Measurements from ENCODE around the gene BRD4.

BRD4 gene

DNA sequence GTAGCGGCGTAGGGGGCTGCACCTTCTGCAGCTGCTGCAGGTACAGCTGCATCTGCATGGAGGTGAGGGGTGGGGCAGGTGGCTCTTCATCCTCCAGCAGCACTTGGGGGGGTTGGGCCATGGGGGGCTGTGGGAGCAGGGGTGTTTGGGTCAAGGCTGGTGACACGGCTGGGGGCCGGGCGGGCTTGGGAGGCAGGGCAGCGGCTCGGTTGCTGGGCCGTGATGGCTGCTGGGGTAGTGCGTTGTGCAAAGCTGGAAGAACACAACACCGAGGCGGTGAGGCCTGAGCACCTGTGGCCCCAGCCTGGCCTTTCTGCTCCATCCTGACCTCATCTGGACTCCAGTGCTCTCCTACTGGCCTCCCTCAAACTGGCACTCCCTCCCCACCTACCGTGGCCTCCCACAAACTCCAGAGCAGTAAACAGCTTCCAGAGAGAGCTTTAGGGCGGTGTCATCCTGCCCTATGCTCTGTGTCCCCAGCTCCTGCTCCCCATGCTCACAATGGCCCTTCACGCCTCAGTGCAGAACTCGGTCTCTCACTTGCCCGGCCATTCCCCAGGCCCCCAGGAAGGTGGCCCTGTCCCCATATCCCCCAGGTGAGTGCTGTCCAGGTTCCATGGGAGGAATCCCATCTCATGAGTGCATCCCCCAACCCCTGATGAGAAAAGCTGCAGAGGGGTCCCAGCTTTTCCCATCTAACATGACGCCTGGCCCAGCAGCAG is 88.9 kb downstream of the BRD4 start:
- FAIRE-seq (no peak), DNase-seq (ENCODE audit: insufficient read length, low spot score) (no peak)

GRCh38 chr19:15241259-15241910 is 91.0 kb downstream of the BRD4 start:
- FAIRE-seq = no peak
- no peak for DNase-seq (ENCODE audit: insufficient read length, low spot score)
- TF ChIP-seq POLR2A (IDR thresholded peaks at IDR 0.05; ENCODE audit: low read depth, low read length) = no peak

More for the DNA sequence above, 88.9 kb downstream of the BRD4 start:
- no peak for TF ChIP-seq POLR2A (IDR thresholded peaks at IDR 0.05; ENCODE audit: low read depth, low read length)

- no peak for FAIRE-seq
- TF ChIP-seq POLR2A (IDR thresholded peaks at IDR 0.05; ENCODE audit: low read depth, low read length) = no peak
- no peak for DNase-seq (ENCODE audit: insufficient read length, low spot score)
Measured at GRCh38 chr19:15240515-15240914, 91.8 kb downstream of the BRD4 start.

- TF ChIP-seq POLR2A (IDR thresholded peaks at IDR 0.05; ENCODE audit: low read depth, low read length) = no peak
- FAIRE-seq = no peak
- no peak for DNase-seq (ENCODE audit: insufficient read length, low spot score)
Measured at GRCh38 chr19:15239337-15239949, 92.9 kb downstream of the BRD4 start.

DNA sequence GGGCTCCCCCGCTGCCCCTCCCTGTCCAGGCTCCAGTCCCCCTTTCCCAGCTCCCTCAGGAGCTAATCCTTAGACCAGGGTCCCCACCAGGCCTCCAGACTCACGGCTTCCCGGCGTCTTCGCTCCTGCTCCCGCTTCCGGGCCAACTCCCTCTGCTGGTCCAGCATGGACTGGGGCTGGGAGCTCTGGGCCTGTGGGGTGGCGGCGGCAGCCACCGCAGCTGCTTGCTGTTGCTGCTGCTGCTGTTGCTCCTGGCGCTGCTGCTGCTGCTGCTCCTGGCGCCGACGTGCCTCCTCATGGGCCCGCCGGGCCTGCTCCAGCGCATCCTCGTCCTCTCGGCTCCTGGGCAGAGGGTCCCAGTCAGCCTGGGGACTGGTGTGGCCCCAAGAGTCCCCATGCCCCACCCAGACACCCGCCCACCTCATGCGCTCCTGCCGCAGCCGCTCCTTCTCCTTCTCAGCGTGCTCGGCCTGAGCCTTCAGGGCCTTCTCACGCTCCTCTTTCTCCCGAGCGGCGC is 93.6 kb downstream of the BRD4 start:
- TF ChIP-seq POLR2A (IDR thresholded peaks at IDR 0.05; ENCODE audit: low read depth, low read length) = no peak
- FAIRE-seq (no peak), DNase-seq (ENCODE audit: insufficient read length, low spot score) (no peak)

- FAIRE-seq (no peak), DNase-seq (ENCODE audit: insufficient read length, low spot score) (no peak)
- TF ChIP-seq POLR2A (IDR thresholded peaks at IDR 0.05; ENCODE audit: low read depth, low read length) = no peak
Measured at GRCh38 chr19:15237759-15238638, 94.3 kb downstream of the BRD4 start.

GRCh38 chr19:15236886-15237285 is 95.5 kb downstream of the BRD4 start:
- DNase-seq (ENCODE audit: insufficient read length, low spot score) (no peak), FAIRE-seq (no peak)
- no peak for TF ChIP-seq POLR2A (IDR thresholded peaks at IDR 0.05; ENCODE audit: low read depth, low read length)

GRCh38 chr19:15235781-15236180 is 96.6 kb downstream of the BRD4 start:
- FAIRE-seq (no peak), DNase-seq (ENCODE audit: insufficient read length, low spot score) (no peak)
- no peak for TF ChIP-seq POLR2A (IDR thresholded peaks at IDR 0.05; ENCODE audit: low read depth, low read length)

DNA sequence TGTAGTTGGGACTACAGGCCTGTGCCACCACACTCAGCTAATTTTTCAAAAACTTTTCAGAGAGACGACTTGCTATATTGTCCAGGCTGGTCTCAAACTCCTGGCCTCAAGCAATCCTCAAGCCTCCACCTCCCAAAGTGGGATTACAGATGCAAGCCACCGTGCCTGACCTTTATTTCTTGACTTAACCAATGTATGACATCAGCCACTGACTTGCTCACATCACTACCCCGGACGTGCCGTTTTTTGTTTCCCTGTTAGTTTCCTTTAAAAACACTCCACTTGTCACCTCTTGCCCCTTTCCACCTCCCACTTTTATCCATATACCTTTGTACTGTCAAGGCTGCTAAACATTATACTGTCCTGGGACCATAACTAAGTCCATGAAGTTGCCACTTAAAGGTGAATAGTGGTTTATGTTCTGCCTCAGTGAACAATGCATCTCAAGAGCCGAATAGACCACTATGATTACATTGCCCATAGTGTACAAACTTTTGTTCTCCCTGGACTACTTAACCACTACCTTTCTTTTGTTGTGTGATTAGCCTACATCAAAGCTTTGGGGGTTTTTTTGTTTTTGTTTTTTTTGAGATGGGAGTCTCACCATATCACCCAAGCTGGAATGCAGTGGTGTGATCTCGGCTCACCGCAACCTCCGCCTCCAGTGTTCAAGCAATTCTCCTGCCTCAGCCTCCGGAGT is 97.8 kb downstream of the BRD4 start:
- FAIRE-seq (no peak), DNase-seq (ENCODE audit: insufficient read length, low spot score) (no peak)
- TF ChIP-seq POLR2A (IDR thresholded peaks at IDR 0.05; ENCODE audit: low read depth, low read length) = no peak

- FAIRE-seq (no peak), DNase-seq (ENCODE audit: insufficient read length, low spot score) (no peak)
- TF ChIP-seq POLR2A (IDR thresholded peaks at IDR 0.05; ENCODE audit: low read depth, low read length) = no peak
Measured at GRCh38 chr19:15231271-15231670, 101.1 kb downstream of the BRD4 start.

DNA sequence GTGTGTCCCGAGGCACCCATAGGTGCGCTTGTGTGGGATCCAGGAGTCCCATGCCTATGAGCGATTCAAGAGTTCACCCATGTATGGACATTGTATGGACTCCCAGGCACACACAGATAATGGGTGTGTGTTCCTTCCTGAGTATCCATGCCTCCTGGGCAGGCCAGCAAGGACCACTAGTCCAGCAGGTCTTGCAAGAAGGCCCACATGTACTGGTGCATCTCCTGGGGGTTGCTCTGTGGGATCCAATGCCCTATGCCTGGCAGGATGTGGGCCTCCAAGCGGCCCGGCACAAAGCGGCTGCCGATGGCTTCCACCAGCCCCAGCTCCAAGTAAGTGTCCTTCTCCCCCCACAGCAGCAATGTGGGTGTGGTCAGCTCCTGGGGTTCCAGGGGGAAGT is 105.1 kb downstream of the BRD4 start:
- no peak for TF ChIP-seq POLR2A (IDR thresholded peaks at IDR 0.05; ENCODE audit: low read depth, low read length)
- no peak for DNase-seq (ENCODE audit: insufficient read length, low spot score)
- no peak for FAIRE-seq

DNA sequence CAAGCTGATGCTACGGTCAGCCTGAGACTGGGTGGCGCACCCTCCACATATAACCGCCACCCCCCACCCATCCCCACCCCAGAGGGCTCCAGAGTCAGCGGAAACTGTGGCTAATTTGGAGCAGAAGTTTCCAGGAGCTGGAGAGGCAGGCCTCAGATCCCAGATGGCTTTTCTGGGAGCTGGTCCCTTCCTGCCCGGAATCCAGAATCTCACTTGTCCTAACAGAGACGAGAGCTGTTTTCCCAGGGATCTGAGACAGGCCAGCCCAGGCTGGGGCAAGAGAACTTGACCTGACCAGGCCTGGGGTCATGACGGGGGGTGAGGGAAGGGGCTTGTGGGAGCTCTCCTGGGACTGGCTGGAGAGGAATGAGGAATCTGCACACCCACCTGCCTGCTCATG is 106.6 kb downstream of the BRD4 start:
- no peak for DNase-seq (ENCODE audit: insufficient read length, low spot score)
- FAIRE-seq = no peak
- TF ChIP-seq POLR2A (IDR thresholded peaks at IDR 0.05; ENCODE audit: low read depth, low read length) = no peak
